GOT3 (cell line): ENCODE measurements around the gene PON2.

Experiments used
- DNase-seq: peaks from one replicate; lab custom pipeline; 2025; ENCODE audit warnings: mixed read lengths; lab: John Stamatoyannopoulos, UW

Gene PON2

GRCh38 chr7:95444796-95445195 is 10.0 kb upstream of the PON2 start:
- no peak for DNase-seq

- no peak for DNase-seq
Observed at GRCh38 chr7:95441042-95441823, 6.4 kb upstream of the PON2 start.

GRCh38 chr7:95440394-95441038 is 5.7 kb upstream of the PON2 start:
- no peak for DNase-seq

- DNase-seq: no peak
Observed at GRCh38 chr7:95436407-95436806, 1.6 kb upstream of the PON2 start.

- DNase-seq: no peak
Observed at GRCh38 chr7:95435422-95435780, 573 bp upstream of the PON2 start.

- DNase-seq: no peak
Observed at GRCh38 chr7:95433952-95434556, 774 bp downstream of the PON2 start.

- no peak for DNase-seq
Observed at GRCh38 chr7:95433129-95433528, 1.7 kb downstream of the PON2 start.

- DNase-seq: no peak
Observed at GRCh38 chr7:95432606-95433005, 2.2 kb downstream of the PON2 start.

GRCh38 chr7:95430864-95431263 is 4.0 kb downstream of the PON2 start:
- no peak for DNase-seq

- no peak for DNase-seq
Observed at GRCh38 chr7:95429241-95429990, 5.4 kb downstream of the PON2 start.

GRCh38 chr7:95427914-95428516 is 6.8 kb downstream of the PON2 start:
- DNase-seq: no peak

GRCh38 chr7:95427166-95427565 is 7.7 kb downstream of the PON2 start:
- DNase-seq: no peak

GRCh38 chr7:95425694-95426093 is 9.1 kb downstream of the PON2 start:
- DNase-seq: no peak

GRCh38 chr7:95424716-95425115 is 10.1 kb downstream of the PON2 start:
- DNase-seq: no peak

- DNase-seq: no peak
Observed at GRCh38 chr7:95421847-95422444, 12.9 kb downstream of the PON2 start.

GRCh38 chr7:95421000-95421846 is 13.6 kb downstream of the PON2 start:
- DNase-seq: no peak

- no peak for DNase-seq
Observed at GRCh38 chr7:95412075-95412474, 22.8 kb downstream of the PON2 start.

GRCh38 chr7:95411666-95412065 is 23.2 kb downstream of the PON2 start:
- DNase-seq: no peak

GRCh38 chr7:95411036-95411435 is 23.8 kb downstream of the PON2 start:
- DNase-seq: no peak

GRCh38 chr7:95407751-95408150 is 27.1 kb downstream of the PON2 start:
- no peak for DNase-seq

- no peak for DNase-seq
Observed at GRCh38 chr7:95405800-95406199, 29.0 kb downstream of the PON2 start.
